GM15510 (cell line): ENCODE data around the gene MAN1C1.

ENCODE experiments used
- POLR2A ChIP-seq: IDR thresholded peaks from 3 replicates; pipeline ENCODE4 v1.6.1; 2011; ENCODE audit warnings: borderline replicate concordance; ENCODE audit not compliant: insufficient read length; ENCODE audit errors: extremely low read depth

The MAN1C1 gene

DNA sequence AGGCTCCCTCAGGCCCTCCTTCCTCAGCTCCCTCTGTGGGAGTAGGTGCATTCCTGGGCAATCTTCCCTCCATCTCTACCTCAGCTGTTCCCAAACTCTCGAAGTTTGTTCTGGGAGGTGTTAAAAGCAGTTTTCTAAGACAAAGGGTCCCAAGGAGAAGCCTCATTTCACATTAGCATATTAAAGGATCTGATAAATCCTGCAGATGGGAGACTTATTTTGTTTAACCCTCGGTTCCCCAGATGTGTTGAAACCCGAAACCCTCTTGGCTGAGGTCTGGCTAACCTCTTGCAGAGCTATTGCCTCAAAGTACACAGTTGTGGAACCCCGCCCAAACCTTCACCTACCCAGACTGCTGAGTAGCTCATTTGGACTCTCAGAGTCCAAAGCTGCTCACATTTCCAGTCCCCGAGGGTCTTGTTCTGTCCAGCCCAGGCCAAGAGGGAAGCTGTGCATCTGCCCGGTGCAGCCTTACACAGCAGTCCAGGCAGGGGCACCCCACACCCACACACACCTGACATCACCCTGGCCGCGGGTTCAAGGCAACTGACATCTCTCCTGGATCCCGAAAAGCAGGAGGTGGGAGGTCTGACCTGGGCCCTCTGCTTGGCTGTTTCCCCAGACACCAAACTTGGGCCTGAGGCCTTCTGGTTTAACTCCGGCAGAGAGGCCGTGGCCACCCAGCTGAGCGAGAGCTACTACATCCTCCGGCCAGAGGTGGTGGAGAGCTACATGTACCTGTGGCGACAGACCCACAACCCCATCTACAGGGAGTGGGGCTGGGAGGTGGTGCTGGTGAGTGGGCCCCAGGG is 163.9 kb downstream of the MAN1C1 start:
- TF ChIP-seq POLR2A, result no peak

GRCh38 chr1:25781130-25781433 is 164.5 kb downstream of the MAN1C1 start:
- TF ChIP-seq POLR2A, result no peak

DNA sequence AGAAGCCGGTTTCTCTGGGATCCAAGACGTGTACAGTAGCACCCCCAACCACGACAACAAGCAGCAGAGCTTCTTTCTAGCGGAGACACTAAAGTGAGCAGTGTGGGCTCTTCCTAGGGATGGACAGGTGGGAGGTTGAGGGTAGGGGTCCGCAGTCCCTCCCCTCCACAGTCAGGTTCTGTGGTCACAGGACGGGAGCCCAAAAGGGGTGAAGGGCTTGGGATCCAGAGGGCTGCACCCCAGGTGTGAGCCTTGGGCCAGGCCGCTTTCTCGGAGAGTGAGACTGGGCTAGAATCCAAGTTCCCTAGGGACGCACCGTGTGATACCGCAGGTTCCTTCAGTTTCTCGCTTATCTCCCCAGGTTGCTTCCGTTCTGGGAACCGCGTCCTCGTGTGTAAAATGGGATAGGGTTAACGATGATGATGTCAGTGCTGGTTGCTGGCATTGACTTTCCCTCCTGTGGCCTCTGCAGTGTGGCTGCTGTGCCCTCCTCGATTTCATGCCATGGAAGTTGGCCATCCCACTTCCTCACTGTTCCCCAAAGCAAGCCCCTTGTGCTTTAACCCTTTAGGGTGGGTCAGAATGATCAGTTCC is 166.1 kb downstream of the MAN1C1 start:
- no peak for TF ChIP-seq POLR2A

DNA sequence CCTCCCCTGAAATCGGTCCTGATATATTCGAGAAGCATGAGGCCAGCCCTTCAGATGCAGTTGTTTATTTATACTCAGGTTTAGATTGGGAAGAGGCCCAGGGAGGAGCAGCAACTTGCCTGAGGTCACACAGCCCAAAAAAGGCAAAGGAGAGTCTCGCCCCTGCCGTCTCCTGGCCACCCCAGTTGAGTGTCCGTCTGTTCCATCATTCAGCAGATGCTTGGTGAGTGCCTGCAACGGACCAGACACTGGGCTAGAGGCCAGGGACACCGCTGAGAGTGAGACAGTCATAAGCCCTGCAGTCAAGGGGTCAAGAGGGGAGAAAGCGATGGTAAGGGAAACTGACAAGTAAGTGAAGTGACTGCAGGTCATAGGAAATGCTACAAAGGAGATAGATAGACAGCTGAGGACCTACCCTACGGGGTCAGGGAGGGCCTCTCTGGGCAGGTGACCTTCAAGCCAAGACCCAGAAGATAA is 168.0 kb downstream of the MAN1C1 start:
- TF ChIP-seq POLR2A, result no peak

DNA sequence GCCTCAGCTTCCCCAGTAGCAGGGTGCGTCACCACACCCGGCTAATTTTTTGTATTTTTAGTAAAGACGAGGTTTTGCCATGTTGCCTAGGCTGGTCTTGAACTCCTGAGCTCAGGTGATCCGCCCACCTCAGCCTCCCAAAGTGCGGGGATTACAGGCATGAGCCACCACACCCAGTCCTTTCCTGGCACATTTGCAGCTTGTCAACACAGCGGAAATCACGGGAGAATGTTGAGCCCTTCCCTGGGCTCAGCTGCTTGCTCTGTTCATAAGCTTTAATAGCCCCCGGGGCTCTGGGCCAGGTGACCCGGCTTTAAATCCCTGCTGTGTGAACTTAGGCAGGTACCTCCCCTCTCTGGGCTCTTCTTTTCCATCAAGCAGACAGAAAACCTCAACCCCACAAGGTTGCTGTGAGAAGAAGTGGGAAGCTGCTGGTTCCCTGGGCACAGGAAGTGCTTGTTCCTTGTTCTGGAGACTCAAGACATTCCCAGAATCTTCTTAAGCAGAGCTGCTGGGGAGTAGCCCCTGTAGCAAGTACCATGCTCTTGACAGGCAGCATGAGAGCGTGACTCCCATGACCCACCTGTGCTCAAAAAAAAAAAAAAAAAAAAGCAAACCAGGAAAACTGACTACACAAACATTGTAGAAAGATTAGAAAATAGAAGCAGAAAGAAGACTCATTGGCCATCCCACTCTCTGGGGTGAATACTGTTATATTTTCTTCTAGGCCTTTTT is 168.9 kb downstream of the MAN1C1 start:
- no peak for TF ChIP-seq POLR2A

DNA sequence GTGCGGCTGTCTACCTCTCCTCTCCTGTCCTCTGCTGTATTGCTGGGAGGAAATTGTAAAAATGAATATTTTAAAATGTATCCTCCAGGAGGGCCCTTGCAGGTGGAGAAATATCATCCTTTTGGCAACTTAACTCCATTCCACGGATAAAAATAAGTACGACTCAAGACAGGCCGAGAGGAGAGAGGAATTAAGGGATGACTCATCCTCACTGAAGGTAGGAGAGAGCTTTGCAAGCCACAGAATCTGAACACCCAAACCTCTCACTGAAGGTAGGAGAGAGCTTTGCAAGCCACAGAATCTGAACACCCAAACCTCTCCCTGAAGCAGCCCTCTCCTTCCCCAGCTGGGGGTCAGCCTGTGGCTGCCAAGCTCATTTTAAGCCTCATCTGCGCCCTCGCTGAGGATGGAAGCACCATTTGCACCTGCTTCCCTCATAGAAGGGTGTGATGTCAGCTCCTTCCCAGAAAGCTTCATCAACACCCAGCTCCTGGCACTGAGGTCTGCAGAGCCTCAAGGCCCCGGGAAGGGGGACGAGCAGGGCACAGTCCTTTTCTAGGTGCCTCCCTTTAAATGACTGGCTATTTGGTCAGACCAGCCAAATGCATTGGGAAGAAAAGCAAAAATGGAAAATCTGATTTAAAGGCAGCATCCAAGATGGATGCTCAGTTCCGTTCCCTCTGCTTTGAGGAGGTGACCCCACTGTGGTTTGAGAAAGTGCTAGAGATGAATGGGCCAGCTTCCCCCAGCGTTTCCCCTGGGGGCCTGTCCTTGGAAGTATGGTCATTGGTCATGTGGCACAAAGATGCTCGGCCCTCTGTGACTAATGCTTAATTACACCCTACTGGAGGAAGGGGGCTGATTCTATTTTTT is 170.5 kb downstream of the MAN1C1 start:
- no peak for TF ChIP-seq POLR2A

- TF ChIP-seq POLR2A, result no peak
Observed at GRCh38 chr1:25787760-25788166, 171.2 kb downstream of the MAN1C1 start.

DNA sequence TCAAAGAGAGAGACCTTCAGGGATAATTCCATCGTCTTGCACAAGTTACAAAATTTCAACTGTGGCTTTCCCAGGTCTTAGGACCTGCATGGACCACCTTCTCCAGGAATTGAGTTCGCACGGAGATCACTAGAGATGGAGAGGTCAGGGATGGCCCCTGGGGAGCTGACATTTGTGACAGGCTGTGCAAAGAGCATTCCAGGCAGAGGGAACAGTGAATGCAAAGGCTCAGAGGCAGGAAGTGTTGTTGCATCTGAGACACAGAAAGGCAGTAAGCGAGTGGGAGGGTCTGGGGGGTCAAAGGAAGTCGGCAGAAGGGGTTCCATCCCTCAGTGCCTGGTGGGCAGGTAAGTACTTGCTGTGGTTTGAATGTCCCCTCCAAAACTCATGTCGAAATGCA is 173.9 kb downstream of the MAN1C1 start:
- TF ChIP-seq POLR2A, result no peak

DNA sequence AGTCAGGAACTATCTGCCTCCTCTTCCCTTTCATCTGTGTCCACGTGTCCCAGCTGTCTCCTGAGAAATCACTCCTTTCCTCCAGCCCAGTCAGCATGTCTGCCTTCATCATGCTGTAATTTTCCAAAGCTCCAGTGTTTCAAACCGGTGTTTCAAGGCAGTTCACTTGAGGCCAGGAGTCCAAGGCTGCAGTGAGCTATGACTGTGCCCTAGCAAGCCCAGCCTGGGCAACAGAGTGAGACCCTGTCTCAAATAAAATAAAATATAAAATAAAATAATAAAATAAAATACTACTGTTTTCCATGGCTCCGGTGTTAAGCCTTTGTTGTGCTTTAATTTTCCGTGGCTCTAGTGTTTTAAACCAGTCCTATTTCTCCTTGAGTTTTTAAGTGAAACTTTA is 175.5 kb downstream of the MAN1C1 start:
- TF ChIP-seq POLR2A, result no peak

GRCh38 chr1:25793585-25794170 is 177.1 kb downstream of the MAN1C1 start:
- no peak for TF ChIP-seq POLR2A

GRCh38 chr1:25794325-25794724 is 177.7 kb downstream of the MAN1C1 start:
- no peak for TF ChIP-seq POLR2A

- TF ChIP-seq POLR2A, result no peak
Observed at GRCh38 chr1:25795211-25795610, 178.6 kb downstream of the MAN1C1 start.

DNA sequence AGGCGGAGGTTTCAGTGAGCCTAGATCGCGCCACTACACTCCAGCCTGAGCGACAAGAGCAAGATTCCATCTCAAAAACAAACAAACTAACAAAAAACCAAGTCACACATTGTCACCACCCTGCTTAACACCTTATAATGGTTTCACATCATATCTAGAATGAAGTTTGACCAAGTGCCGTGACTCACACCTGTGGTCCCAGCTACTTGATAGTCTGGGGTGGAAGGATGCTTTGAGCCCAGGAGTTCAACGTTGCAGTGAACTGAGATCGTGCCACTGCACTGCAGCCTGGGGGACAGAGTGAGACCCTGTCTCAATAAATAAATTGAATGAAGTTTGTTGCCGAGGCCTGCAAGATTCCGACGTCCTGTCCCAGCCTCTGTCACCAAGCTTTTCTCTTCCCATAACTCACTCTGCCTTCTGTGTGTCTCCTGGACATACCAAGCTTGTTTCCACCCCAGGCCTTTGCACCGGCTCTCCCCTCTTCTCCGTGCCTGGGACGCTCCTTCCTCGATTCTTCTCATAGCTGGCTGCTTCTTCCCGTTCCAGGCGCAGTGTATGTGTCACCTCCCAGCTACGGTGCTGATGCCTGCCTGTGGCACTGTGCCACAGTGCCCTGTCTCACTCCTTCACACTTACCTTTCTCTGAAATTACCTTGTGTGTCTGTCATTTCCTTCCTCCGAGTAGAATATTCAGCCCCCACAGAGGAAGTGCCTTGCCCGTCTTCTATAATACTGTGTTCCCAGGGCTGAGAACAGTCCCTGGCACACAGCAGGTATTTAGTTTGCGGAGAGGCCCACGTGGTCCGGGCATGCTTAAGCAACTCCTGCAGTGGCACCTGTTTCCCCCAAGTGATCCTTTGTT is 179.6 kb downstream of the MAN1C1 start:
- TF ChIP-seq POLR2A, result no peak
